Cortex of kidney (tissue), 1 donor: Measurements from ENCODE around the gene RASA1.

Experiments used
- DNase-seq: peaks from one replicate; lab custom pipeline; 2025; lab: John Stamatoyannopoulos, UW

RASA1 gene

DNA sequence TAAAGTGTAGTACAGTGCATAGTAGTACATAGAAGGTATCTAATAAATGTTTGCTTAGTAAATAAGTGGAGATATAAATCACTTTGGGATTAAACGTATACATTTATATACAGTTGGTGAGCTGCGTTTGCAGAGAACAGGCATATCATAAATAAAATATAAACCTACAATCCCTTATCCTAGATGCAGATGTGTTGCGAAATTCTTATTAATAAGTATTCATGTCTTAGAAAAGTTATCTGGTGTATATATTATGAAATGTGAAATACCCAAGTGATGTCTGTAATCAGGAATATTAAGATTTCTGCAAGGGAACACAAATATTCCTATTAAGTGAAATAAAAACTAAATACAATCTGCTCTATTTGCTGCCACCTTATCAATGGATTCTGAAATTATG lies 136.2 kb downstream of the RASA1 start:
- DNase-seq = no peak

GRCh38 chr5:87404359-87404758 lies 136.7 kb downstream of the RASA1 start:
- no peak for DNase-seq

DNA sequence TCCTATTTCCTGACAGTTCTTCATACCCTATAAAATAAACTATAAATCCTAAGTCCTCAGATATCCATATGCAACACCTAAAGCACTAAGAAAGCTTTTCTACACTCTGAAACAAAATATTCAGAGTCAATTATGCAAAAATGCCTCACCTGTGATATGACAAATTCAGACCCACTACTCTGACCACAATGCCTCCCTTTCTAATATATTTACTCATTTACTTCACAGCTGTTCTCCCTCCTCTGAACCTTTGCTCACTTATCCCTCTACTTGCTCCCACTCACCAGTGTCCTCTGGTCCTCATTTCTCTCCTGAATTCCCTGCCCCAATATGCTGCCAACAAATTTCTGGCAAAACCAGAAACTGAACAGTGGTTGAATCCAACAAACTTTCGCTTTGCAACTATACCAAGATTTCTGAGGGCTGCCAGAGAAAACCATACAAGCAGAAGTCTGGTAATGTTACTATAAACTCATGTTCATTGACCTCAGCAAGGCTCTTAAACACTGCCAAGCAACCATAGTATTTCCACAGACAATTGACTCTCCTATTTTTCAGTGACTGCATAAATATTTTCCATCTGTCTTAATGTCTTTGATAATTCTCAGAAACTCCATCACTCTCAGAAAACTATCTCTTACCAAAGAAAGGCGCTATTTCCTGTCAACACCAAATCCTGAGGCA lies 137.9 kb downstream of the RASA1 start:
- DNase-seq = no peak

GRCh38 chr5:87408204-87408603 lies 140.5 kb downstream of the RASA1 start:
- no peak for DNase-seq

GRCh38 chr5:87410931-87411330 lies 143.2 kb downstream of the RASA1 start:
- DNase-seq = no peak

DNA sequence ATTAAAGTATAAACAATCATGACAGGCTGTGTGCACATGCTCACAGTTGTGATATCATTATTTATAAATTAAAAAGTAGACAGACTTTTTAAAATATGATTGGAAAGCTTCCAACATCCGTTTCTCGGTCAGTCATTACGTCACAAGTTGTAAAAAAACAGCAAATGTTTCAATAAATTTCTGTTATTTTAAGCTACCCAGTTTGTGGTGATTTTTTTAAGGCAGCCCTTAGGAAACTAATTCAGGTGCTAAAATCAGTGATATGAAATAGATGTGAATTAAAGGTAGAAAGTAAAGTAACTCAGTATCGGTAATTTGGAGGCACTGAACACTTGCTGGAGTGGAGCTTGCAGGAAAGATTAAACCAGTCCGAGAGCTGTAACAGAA lies 143.9 kb downstream of the RASA1 start:
- no peak for DNase-seq

DNA sequence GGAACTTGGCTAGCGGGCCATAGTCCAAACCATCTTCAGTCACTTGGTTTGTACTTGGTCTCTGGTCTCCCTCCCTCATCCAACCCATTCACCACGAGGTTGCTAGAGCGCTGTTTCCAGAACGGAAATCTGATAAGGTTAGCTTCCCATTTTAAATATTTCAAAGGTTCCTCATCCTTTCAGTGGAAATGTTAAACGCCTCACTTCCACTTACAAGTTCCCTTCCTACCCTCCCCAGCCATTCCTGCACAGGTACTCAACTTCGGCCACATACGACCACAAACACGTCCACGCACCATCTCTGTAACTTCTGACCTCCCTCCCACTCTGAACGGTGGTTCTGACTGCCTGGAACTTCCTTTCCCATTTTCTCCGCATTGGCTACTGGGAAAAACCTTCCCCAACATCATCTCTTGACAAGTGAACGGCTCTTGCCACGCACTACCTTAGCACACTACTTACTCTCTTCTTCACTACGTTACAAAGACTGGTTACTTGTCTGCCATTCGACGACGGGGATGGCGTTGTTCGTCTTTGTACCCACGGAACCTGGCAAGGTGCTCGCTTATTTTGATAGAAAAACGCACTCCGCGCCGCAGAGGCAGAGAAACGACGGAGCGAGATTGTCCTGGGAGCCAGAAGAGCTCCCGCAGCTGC lies 144.4 kb downstream of the RASA1 start:
- DNase-seq = no peak

- peak; percentile 41 for DNase-seq
Observed at GRCh38 chr5:87412630-87413342, 145.1 kb downstream of the RASA1 start, which contains the start of gene CCNH. Gene CCNH (minus strand): TSS chr5:87412930. CDS start chr5:87412794, 136 bp downstream.

- DNase-seq = no peak
Observed at GRCh38 chr5:87413343-87413645, 145.6 kb downstream of the RASA1 start.

DNA sequence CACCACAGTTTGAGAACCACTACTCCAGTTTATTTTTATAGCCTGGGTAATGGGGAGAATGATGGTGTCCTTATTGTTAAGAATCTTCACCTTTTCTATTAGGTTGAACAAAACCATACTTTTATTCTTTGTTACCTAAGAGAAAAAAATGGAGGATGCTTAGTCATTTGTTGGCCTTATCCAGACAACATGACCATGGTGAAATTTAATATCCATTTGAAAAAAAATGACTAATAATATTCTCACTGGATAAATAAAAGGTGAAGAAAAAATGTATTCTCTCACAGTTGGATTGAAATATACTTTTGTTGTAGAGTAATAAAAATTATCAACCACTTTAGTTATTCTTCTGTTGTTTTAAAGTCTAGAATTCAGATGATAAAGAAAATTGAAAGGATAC lies 150.8 kb downstream of the RASA1 start:
- DNase-seq = no peak

GRCh38 chr5:87421307-87421706 lies 153.6 kb downstream of the RASA1 start:
- DNase-seq = no peak

DNA sequence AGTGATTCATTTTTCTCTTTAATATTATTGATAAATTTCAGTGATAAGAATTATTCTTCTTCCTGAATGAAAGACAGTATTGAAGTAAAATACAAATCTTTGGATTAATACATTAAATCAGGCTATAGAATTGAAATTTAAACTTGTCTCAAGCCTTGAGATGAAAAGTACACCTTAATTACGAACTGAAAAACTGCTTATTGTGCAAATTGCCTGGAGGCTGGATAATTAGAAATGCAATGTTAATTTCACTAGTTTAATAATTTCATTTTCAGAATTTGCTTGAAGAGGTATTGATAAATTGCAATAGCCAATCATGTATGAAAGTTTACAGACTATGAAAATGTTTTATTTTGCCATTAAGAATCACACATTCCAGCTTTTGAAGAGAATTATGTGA lies 156.1 kb downstream of the RASA1 start:
- no peak for DNase-seq

DNA sequence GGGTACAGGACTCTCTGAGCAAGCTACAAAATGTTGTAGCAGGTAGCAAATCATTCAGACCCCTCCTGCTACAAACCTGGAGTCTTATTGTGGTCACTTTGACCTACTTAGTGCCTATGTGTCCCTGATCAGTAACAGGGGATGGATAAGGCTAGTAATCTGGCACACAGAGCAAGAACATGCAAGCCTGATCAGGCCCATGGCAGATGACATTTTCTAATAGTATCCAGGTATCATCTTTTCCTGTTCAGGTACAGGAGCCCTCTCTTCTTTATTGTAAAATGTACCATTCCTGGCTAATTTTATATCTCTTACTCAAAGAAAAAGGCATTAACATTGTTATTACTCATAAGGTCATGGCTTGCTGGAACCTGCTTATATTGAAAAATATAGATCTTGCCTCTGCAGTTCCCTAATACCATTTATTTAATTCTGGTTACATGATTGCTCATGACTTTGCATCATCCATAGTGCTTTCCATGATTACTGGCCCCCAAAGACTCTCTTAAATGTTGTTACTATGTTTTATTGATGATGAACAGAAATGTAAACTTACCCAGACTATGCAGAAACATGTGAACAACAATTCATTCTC lies 163.3 kb downstream of the RASA1 start:
- no peak for DNase-seq

DNA sequence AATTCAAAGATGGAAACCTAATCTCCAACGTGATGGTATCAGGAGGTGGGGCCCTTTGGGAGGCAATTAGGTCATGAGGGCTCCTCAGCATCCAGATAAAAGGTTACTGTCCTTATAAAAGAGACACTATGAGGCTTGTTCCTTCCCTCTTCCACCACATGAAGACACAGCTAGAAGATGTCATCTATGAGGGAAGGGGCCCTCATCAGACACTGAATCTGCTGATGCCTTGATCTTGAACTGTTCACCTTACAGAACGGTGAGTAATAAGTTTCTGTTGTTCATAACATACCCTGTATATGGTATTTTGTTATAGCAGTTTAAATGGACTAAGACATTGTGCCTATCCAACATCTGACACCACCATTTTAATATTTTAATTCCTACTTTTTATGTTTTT lies 164.8 kb downstream of the RASA1 start:
- no peak for DNase-seq

- no peak for DNase-seq
Observed at GRCh38 chr5:87433945-87434344, 166.3 kb downstream of the RASA1 start.

GRCh38 chr5:87434461-87434860 lies 166.8 kb downstream of the RASA1 start:
- DNase-seq = no peak

DNA sequence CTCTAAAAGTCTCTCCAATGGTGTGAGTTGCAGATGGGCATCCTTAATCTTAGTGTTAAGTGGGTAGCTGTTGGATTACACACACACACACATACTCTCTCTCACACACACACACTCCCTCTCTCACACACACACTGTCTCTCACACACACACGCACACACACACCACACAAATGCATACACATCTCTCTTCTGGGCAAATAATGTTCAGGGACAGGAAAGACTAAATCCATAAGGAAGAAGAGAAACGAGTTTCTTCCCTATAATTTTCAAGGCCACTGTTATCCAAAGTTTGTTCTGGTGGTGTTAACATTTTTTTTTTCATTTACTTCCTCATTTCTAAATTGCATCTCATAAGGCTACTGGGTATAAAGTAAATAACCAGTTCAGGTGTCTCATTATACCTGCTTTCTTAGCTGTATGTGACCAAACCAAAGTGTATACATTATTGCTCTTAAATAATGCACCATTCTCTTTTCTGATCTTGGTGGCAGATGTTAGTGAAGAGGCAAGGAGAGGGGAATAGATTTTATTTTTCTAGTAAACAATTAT lies 167.5 kb downstream of the RASA1 start:
- DNase-seq = no peak

GRCh38 chr5:87437724-87438123 lies 170.0 kb downstream of the RASA1 start:
- DNase-seq = no peak

DNA sequence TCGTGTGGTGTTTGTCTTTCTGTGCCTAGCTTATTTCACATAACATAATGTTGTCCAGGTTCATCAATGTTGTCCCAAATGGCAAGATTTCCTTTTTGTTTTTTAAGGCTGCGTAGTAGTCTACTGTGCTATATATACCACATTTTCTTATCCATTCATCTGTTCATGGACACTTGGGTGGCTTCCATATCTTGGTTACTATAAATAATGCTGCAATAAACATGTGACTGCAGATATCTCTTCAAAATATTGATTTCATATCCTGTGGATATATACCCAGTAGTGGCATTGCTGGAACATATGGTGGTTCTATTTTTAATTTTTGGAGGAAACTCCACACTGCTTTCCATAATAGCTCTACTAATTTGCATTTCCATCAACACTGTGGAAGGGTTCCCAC lies 170.5 kb downstream of the RASA1 start:
- DNase-seq = no peak
